ENCODE data around the gene RAB44.

The RAB44 gene

GRCh38 chr6:36728289-36729160, 30.9 kb downstream of the RAB44 start:
- Mint-ChIP-seq H3K4me3 (no peak overlapping the region), H3K4me1 (peaks cover 11% of the 10 kb centered on the region), H3K9me3 (no peaks in the 10 kb centered on the region), H3K27ac (no peak overlapping the region), H3K27me3 (ENCODE audit: low read depth, poor library complexity) (peaks cover 11% of the 10 kb centered on the region), H3K36me3 (ENCODE audit: low read depth) (no peaks in the 10 kb centered on the region)
- DNase-seq, result no peak
- TF ChIP-seq, protein P1, sequence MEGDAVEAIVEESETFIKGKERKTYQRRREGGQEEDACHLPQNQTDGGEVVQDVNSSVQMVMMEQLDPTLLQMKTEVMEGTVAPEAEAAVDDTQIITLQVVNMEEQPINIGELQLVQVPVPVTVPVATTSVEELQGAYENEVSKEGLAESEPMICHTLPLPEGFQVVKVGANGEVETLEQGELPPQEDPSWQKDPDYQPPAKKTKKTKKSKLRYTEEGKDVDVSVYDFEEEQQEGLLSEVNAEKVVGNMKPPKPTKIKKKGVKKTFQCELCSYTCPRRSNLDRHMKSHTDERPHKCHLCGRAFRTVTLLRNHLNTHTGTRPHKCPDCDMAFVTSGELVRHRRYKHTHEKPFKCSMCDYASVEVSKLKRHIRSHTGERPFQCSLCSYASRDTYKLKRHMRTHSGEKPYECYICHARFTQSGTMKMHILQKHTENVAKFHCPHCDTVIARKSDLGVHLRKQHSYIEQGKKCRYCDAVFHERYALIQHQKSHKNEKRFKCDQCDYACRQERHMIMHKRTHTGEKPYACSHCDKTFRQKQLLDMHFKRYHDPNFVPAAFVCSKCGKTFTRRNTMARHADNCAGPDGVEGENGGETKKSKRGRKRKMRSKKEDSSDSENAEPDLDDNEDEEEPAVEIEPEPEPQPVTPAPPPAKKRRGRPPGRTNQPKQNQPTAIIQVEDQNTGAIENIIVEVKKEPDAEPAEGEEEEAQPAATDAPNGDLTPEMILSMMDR (IDR thresholded peaks at IDR 0.05), result no peak

GRCh38 chr6:36729161-36729524, 31.5 kb downstream of the RAB44 start:
- no peaks in the 10 kb centered on the region for H3K36me3 Mint-ChIP-seq (ENCODE audit: low read depth)
- H3K27ac Mint-ChIP-seq, result no peak overlapping the region

GRCh38 chr6:36730424-36731380, 33.1 kb downstream of the RAB44 start:
- H3K9me3 Mint-ChIP-seq, result no peaks in the 10 kb centered on the region

More at GRCh38 chr6:36729161-36729524, 31.5 kb downstream of the RAB44 start:
- Mint-ChIP-seq H3K27me3 (ENCODE audit: low read depth, poor library complexity) (peaks cover 11% of the 10 kb centered on the region), H3K9me3 (no peaks in the 10 kb centered on the region), H3K4me1 (peaks cover 11% of the 10 kb centered on the region), H3K4me3 (no peak overlapping the region)
- TF ChIP-seq, protein P1 (IDR thresholded peaks at IDR 0.05), result no peak
- no peak for DNase-seq

GRCh38 chr6:36731622-36732310, 34.1 kb downstream of the RAB44 start:
- TF ChIP-seq, protein P1 (IDR thresholded peaks at IDR 0.05), result no peak
- Mint-ChIP-seq H3K9me3 (no peaks in the 10 kb centered on the region), H3K27me3 (ENCODE audit: low read depth, poor library complexity) (peaks cover 6% of the 10 kb centered on the region), H3K27ac (no peak overlapping the region), H3K36me3 (ENCODE audit: low read depth) (no peaks in the 10 kb centered on the region), H3K4me1 (peaks cover 11% of the 10 kb centered on the region), H3K4me3 (no peak overlapping the region)
- DNase-seq, result no peak

More at GRCh38 chr6:36730424-36731380, 33.1 kb downstream of the RAB44 start:
- Mint-ChIP-seq H3K27ac (no peak overlapping the region), H3K4me1 (peaks cover 11% of the 10 kb centered on the region), H3K27me3 (ENCODE audit: low read depth, poor library complexity) (peaks cover 6% of the 10 kb centered on the region), H3K36me3 (ENCODE audit: low read depth) (no peaks in the 10 kb centered on the region), H3K4me3 (no peak overlapping the region)
- TF ChIP-seq, protein P1 (IDR thresholded peaks at IDR 0.05), result no peak
- DNase-seq, result no peak

- Mint-ChIP-seq H3K27ac (no peak overlapping the region), H3K4me1 (peaks cover 8% of the 10 kb centered on the region), H3K27me3 (ENCODE audit: low read depth, poor library complexity) (peaks cover 6% of the 10 kb centered on the region), H3K9me3 (no peaks in the 10 kb centered on the region), H3K36me3 (ENCODE audit: low read depth) (no peaks in the 10 kb centered on the region), H3K4me3 (no peak overlapping the region)
- TF ChIP-seq, protein P1 (IDR thresholded peaks at IDR 0.05), result no peak
- DNase-seq, result no peak
Observed at GRCh38 chr6:36733300-36733699, 35.7 kb downstream of the RAB44 start.
